Karpas-422 (cell line): ENCODE measurements around the gene DNASE1L2. TPM values are rescaled to one million over a fixed set of nuclear protein-coding genes. Genes with fewer than 3 reads are reported as not detected.
A peak's percentile ranks its signal among the peaks of the same experiment; 100 is the strongest.
"Not testable (repeated sequence)": the region's sequence is repeated elsewhere in the genome, so short reads cannot be mapped to it uniquely, and the experiment has no call there.

Experiments
- DNase-seq: peaks from one replicate; pipeline ENCODE4 v3.0.0-alpha.2; 2015
- H2AFZ ChIP-seq: fragments of 200-600 bp; sonication (generic); 2 replicates; pipeline ENCODE4 v1.6.1; 2014; ENCODE audit warnings: antibody characterized with exemption, low read length, mixed read lengths
- H3K27ac ChIP-seq: fragments of 200-600 bp; sonication (generic); 2 replicates; pipeline ENCODE4 v1.5.1; 2014; ENCODE audit warnings: mild to moderate bottlenecking, low read length, moderate library complexity
- H3K27me3 ChIP-seq: fragments of 200-600 bp; sonication (generic); 2 replicates; pipeline ENCODE4 v1.6.1; 2014; ENCODE audit warnings: low read length, mixed read lengths
- H3K36me3 ChIP-seq: fragments of 200-600 bp; sonication (generic); 2 replicates; pipeline ENCODE4 v1.6.1; 2014; ENCODE audit warnings: low read length, mixed read lengths; ENCODE audit not compliant: insufficient read depth
- H3K4me1 ChIP-seq: fragments of 200-600 bp; sonication (generic); 2 replicates; pipeline ENCODE4 v1.6.1; 2014; ENCODE audit warnings: mild to moderate bottlenecking, low read length, mixed read lengths
- H3K4me2 ChIP-seq: fragments of 200-600 bp; sonication (generic); 2 replicates; pipeline ENCODE4 v1.6.1; 2014; ENCODE audit warnings: low read length, low read depth, mild to moderate bottlenecking; ENCODE audit not compliant: poor library complexity, severe bottlenecking
- H3K4me3 ChIP-seq: fragments of 200-600 bp; sonication (generic); 2 replicates; pipeline ENCODE4 v1.5.1; 2014; ENCODE audit warnings: mild to moderate bottlenecking, antibody characterized with exemption, low read length, mixed read lengths
- H3K79me2 ChIP-seq: fragments of 200-600 bp; sonication (generic); 2 replicates; pipeline ENCODE4 v1.6.1; 2014; ENCODE audit warnings: mild to moderate bottlenecking, low read length, mixed read lengths
- H3K9ac ChIP-seq: fragments of 200-600 bp; sonication (generic); 2 replicates; pipeline ENCODE4 v1.6.0; 2014; ENCODE audit warnings: low read length
- H3K9me2 ChIP-seq: fragments of 200-600 bp; sonication (generic), shearing (Covaris generic); replicated peaks from 2 replicates; pipeline ENCODE4 v1.6.0; 2014; ENCODE audit warnings: mild to moderate bottlenecking, low read length, moderate library complexity; ENCODE audit not compliant: insufficient read depth
- H3K9me3 ChIP-seq: fragments of 300-700, 200-600 bp; sonication (generic); 2 replicates; pipeline ENCODE4 v1.6.1; 2014; ENCODE audit warnings: low read length, mixed read lengths
- H4K20me1 ChIP-seq: fragments of 200-600 bp; sonication (generic); 2 replicates; pipeline ENCODE4 v1.6.1; 2014; ENCODE audit warnings: mild to moderate bottlenecking, antibody characterized with exemption, low read length, low read depth; ENCODE audit not compliant: insufficient read depth
- total RNA-seq: library from RNA; depleted of rRNA; stranded (reverse); fragments of >200 nt; shearing (Covaris generic); gene quantifications from 2 replicates; pipeline ENCODE4 v1.2.3, GENCODE V29; 2014; ENCODE audit warnings: low replicate concordance

DNASE1L2 gene
- total RNA-seq, 1 experiment from 2014 or later = 0.78 TPM

DNA sequence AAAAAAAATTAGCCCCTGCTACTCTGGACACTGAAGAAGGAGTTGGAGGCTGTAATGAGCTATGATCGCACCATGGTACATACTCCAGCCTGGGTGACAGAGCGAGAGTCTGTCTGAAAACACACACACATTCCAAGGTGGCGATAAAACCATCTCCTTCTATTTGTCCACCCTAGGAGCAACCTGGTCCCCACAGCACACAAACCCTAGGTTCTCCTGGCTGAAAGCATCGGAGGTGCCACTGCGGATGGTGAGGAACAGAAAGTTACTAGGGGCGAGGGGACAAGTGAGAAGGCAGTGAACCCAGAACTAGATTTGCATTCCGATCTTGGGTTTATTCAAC is 16.5 kb downstream of the DNASE1L2 start:
- H3K36me3 ChIP-seq = peaks cover 25% of the 10 kb centered on the region
- no peaks in the 10 kb centered on the region for H3K9me3 ChIP-seq
- H3K27ac ChIP-seq = peak overlapping the region; percentile 22
- H4K20me1 ChIP-seq = peaks cover 13% of the 10 kb centered on the region; the same call in 1 of the 2 replicates
- H3K9ac ChIP-seq = no peak overlapping the region
- H3K4me2 ChIP-seq = no peak overlapping the region
- H2AFZ ChIP-seq = no peak overlapping the region
- peaks cover 25% of the 10 kb centered on the region for H3K4me1 ChIP-seq
- H3K79me2 ChIP-seq = peaks cover 24% of the 10 kb centered on the region
- H3K27me3 ChIP-seq = no peaks in the 10 kb centered on the region
- H3K4me3 ChIP-seq = no peak overlapping the region
- DNase-seq = no peak
- H3K9me2 ChIP-seq = no peaks in the 10 kb centered on the region

DNA sequence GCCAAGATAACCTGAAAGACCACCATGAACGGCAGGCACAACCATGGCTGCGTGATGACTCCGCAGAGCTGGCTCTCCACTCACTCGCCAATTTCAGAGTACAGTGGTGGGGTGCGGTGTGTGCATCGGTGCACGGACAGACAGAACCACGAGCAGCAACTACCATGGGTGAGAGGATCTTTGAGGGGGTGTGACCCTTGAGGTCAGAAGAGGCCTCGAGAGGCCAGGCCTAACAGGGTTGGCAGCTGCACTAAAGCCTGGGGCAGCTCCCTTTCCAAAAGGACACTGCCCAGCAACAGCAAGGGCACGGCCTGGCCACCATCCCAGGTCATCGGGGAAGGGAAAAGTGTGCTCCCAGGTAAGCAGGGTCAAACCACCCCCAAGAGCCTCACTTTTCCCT is 17.0 kb downstream of the DNASE1L2 start:
- Histone ChIP-seq H3K4me2 (no peak overlapping the region), H3K27ac (peak overlapping the region; percentile 22; the same call in 1 of the 2 replicates), H3K9ac (no peak overlapping the region), H3K36me3 (peaks cover 30% of the 10 kb centered on the region), H4K20me1 (peaks cover 16% of the 10 kb centered on the region; the same call in 1 of the 2 replicates), H3K9me3 (no peaks in the 10 kb centered on the region), H3K79me2 (peaks cover 29% of the 10 kb centered on the region), H2AFZ (no peak overlapping the region), H3K27me3 (no peaks in the 10 kb centered on the region), H3K9me2 (no peaks in the 10 kb centered on the region), H3K4me1 (peaks cover 25% of the 10 kb centered on the region), H3K4me3 (no peak overlapping the region)
- no peak for DNase-seq

GRCh38 chr16:2256531-2257140 is 20.4 kb downstream of the DNASE1L2 start:
- peaks cover 48% of the 10 kb centered on the region for H3K36me3 ChIP-seq
- H3K4me2 ChIP-seq = no peak overlapping the region
- no peaks in the 10 kb centered on the region for H3K9me2 ChIP-seq
- no peaks in the 10 kb centered on the region for H3K9me3 ChIP-seq
- peaks cover 15% of the 10 kb centered on the region for H3K4me1 ChIP-seq
- H4K20me1 ChIP-seq = peaks cover 25% of the 10 kb centered on the region
- H3K27me3 ChIP-seq = no peaks in the 10 kb centered on the region
- DNase-seq = no peak
- peaks cover 25% of the 10 kb centered on the region for H3K79me2 ChIP-seq
- H3K27ac ChIP-seq = no peak overlapping the region
- no peak overlapping the region for H3K9ac ChIP-seq
- H3K4me3 ChIP-seq = no peak overlapping the region
- H2AFZ ChIP-seq = no peak overlapping the region

GRCh38 chr16:2257726-2258125 is 21.5 kb downstream of the DNASE1L2 start:
- H3K79me2 ChIP-seq = peaks cover 36% of the 10 kb centered on the region
- H3K9me3 ChIP-seq = no peaks in the 10 kb centered on the region
- H3K4me1 ChIP-seq = peaks cover 7% of the 10 kb centered on the region; the same call in 1 of the 2 replicates
- no peak overlapping the region for H3K4me2 ChIP-seq
- peaks cover 34% of the 10 kb centered on the region for H4K20me1 ChIP-seq
- H2AFZ ChIP-seq = no peak overlapping the region
- no peak overlapping the region for H3K27ac ChIP-seq
- DNase-seq = no peak
- H3K9ac ChIP-seq = no peak overlapping the region
- H3K4me3 ChIP-seq = no peak overlapping the region
- no peaks in the 10 kb centered on the region for H3K27me3 ChIP-seq
- H3K9me2 ChIP-seq = no peaks in the 10 kb centered on the region
- H3K36me3 ChIP-seq = peaks cover 59% of the 10 kb centered on the region

DNA sequence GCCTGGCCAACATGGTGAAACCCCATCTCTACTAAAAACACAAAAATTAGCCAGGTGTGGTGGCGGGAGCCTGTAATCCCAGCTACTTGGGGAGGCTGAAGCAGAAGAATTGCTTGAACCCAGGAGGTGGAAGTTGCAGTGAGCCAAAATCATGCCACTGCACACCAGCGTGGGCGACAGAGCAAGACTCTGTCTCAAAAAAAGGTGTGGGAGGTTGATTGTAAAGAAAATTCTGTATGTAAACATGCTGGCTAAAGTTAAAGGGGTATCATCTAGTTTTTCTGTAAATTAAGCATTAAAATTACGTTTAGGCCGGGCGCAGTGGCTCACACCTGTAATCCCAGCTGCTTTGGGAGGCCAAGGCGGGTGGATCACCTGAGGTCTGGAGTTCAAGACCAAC is 22.3 kb downstream of the DNASE1L2 start:
- H3K27ac ChIP-seq, H3K9me2 ChIP-seq, DNase-seq, H3K4me3 ChIP-seq, H3K4me1 ChIP-seq, H3K4me2 ChIP-seq, H3K27me3 ChIP-seq, H2AFZ ChIP-seq, H3K9ac ChIP-seq, H3K9me3 ChIP-seq: not testable (repeated sequence)
- Histone ChIP-seq H3K36me3 (peaks cover 66% of the 10 kb centered on the region), H4K20me1 (peaks cover 41% of the 10 kb centered on the region), H3K79me2 (peaks cover 44% of the 10 kb centered on the region)

DNA sequence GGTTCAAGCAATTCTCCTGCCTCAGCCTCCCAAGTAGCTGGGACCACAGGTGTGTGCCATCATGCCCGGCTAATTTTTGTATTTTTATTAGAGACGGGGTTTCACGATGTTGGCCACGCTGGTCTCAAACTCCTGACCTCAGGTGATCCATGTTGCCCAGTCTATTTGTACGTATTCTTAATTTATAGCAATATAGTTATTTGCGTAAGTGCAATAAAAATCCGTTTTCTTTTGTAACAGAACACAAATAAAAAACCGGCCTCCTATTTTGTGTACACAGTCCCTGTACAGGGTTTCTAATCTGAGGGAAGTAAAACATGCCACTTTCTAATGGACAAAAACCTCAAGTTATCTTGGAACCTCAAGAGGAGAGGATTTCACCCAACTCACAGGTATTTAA is 24.0 kb downstream of the DNASE1L2 start:
- no peak for DNase-seq
- Histone ChIP-seq H3K4me2 (no peak overlapping the region), H3K79me2 (peaks cover 61% of the 10 kb centered on the region), H3K27ac (no peak overlapping the region), H2AFZ (no peak overlapping the region), H3K9me2 (no peaks in the 10 kb centered on the region), H3K4me1 (no peaks in the 10 kb centered on the region), H3K9me3 (no peaks in the 10 kb centered on the region), H3K27me3 (no peaks in the 10 kb centered on the region), H3K36me3 (peaks cover 78% of the 10 kb centered on the region), H3K4me3 (no peak overlapping the region), H4K20me1 (peaks cover 56% of the 10 kb centered on the region), H3K9ac (no peak overlapping the region)

DNA sequence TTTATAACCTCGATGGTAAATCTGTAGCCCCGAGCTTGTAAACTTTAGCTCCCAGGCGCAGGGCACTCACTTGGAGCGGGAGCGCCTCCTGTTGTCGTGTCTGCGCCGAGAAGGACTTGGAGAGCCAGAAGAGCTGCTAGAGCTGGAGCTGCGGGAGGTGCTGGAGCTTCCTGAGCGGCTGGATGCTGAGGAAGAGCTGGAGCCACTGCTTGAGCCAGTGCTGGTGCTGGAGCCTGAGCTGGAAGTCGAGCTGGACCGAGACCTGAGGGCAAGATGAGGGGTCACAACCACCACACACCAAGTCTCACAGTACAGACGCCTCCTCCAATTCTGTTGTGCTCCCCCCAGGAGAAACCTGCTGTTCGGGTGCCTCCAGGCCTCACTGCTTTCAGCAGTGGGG is 26.8 kb downstream of the DNASE1L2 start:
- not testable (repeated sequence) for H3K9ac ChIP-seq, H3K9me3 ChIP-seq, H3K27ac ChIP-seq, H3K27me3 ChIP-seq, H3K4me2 ChIP-seq, H3K9me2 ChIP-seq, DNase-seq, H3K4me3 ChIP-seq, H2AFZ ChIP-seq
- Histone ChIP-seq H3K36me3 (peaks cover 60% of the 10 kb centered on the region), H3K79me2 (peaks cover 78% of the 10 kb centered on the region), H3K4me1 (peaks cover 12% of the 10 kb centered on the region), H4K20me1 (peaks cover 61% of the 10 kb centered on the region)

- peak overlapping the region; percentile 85 for H3K9ac ChIP-seq
- peaks cover 37% of the 10 kb centered on the region; the same call in 1 of the 2 replicates for H3K36me3 ChIP-seq
- peaks cover 61% of the 10 kb centered on the region for H4K20me1 ChIP-seq
- peaks cover 25% of the 10 kb centered on the region for H3K4me1 ChIP-seq
- H3K27me3 ChIP-seq, DNase-seq, H3K9me3 ChIP-seq, H3K9me2 ChIP-seq, H2AFZ ChIP-seq: not testable (repeated sequence)
- peak overlapping the region; percentile 37 for H3K27ac ChIP-seq
- peak overlapping the region; percentile 86 for H3K4me2 ChIP-seq
- H3K79me2 ChIP-seq = peaks cover 63% of the 10 kb centered on the region
- H3K4me3 ChIP-seq = peak overlapping the region; percentile 91
Observed at GRCh38 chr16:2266887-2267286, 30.6 kb downstream of the DNASE1L2 start.
